Inflammatory macrophage (primary cell): ENCODE data around the gene RHOJ.
"Not testable (repeated sequence)": the region's sequence is repeated elsewhere in the genome, so short reads cannot be mapped to it uniquely, and the experiment has no call there.

Source experiments
- DNase-seq, 2 donors: peaks; one replicate each; pipeline ENCODE4 v3.0.0-alpha.2; 2020 to 2022

Gene RHOJ

DNA sequence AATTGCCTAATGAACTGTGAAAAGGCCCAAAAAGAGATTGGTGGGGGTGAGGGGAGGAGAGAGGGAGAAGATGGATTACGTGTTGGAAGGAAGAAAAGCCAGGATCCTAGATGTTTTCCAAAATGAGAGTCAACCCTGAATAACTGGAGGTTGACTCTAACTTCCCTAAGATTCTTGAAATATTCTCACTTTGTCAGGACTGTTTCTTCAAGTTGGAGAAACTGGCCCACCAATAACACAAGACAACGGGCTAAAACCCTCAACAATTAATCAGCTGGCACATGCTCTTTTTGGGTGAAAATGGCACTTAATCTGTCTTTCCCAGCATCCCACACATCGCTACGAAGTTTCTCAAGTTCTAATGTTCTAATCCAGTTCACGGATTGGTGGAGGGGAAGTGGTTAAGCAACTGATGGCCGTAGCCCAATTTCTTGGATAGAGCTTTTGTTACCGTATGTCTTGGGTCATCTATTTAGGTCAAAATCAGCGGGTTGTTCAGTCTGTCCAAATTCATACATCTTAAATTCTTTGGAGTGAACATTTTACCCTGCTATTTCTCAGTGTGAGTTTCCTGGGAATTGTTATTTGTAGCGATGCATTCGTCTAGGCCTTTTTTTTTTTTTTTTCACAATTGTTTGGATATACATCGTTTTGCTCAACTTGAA, 65.5 kb downstream of the RHOJ start:
- DNase-seq, result no peak

GRCh38 chr14:63273129-63273528, 68.9 kb downstream of the RHOJ start:
- DNase-seq, result no peak

GRCh38 chr14:63273717-63274655, 69.7 kb downstream of the RHOJ start:
- no peak for DNase-seq

DNA sequence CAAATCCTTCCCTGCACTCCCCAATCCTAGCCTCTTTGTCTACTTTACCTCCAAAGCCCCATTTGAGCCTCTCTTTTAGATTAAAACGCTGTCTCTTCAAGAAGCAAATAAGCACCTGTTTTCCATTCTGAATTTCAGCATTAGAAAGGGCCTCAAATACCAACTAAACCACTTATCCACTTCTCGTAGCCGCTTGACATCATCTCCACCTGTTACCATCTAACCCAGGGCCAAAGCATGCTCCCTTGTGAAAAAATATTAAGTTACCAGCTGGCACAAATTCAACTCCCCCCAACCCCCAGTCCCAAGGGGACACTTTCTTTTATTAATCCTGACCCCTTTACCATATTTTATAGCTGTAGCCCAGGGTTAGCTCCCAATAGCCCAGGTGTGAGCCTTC, 71.4 kb downstream of the RHOJ start:
- DNase-seq, result no peak

DNA sequence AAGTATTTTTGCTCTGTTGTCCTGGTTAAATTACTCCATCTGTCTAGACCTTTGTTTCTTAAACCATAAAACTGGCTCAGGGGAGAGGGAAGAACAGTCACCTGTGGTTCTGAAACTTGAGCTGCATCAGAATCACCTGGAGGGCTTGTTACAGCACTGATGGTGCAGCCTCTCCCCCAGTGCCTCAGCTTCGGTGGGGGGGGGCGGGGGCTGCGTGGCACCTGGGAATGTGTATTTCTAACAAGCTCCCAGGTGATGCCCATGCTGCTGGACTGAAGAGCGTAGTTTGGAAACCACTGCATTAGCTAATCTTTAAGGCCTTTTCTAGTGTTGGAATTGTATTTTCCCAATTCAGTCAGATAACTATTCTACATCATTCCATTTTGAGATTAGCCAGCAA, 71.8 kb downstream of the RHOJ start:
- DNase-seq, result no peak

- peak; percentile 4 to 25 for DNase-seq
Observed at GRCh38 chr14:63276492-63277342, 72.5 kb downstream of the RHOJ start.

GRCh38 chr14:63277591-63278183, 73.4 kb downstream of the RHOJ start:
- DNase-seq, result no peak

DNA sequence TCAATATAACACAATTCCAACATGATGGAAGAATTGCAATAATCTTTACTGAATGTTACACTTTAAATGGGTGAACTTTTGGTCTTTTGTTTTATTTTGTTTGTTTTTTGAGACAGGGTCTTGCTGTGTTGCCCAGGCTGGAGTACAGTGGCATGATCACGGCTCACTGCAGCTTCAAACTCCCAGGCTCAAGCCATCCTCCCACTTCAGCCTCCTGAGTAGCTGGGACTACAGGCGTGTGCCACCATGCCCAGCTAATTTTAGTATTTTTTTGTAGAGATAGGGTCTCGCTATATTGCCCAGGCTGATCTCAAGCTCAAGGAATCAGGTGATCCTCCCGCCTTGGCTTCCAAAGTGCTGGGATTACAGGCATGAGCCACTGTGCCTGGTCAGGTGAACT, 75.7 kb downstream of the RHOJ start:
- not testable (repeated sequence) for DNase-seq

GRCh38 chr14:63282997-63283883, 79.0 kb downstream of the RHOJ start:
- no peak for DNase-seq

- no peak for DNase-seq
Observed at GRCh38 chr14:63283884-63284248, 79.6 kb downstream of the RHOJ start.

- DNase-seq, result no peak
Observed at GRCh38 chr14:63286071-63286470, 81.8 kb downstream of the RHOJ start.

- no peak for DNase-seq
Observed at GRCh38 chr14:63287666-63288483, 83.6 kb downstream of the RHOJ start.

DNA sequence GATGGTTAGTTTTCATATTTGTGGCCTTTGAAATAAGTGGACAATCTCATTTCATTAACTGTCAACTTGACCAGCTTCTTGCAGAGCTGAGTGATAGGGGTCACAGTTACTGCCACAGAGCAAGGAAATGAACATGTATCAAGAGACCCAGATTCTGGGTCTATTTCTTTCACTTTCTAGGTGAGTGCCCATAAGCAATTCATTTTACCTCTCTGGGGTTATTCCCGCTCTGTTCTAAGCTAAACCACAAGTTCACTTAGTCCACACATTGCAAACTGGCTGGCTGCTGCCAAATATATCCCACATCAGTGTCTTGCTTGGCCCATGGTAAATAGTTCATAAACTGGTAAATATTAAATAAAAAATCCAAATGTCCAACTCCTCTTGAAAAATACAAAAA, 84.6 kb downstream of the RHOJ start:
- DNase-seq, result no peak

- DNase-seq, result no peak
Observed at GRCh38 chr14:63290741-63291430, 86.6 kb downstream of the RHOJ start.

DNA sequence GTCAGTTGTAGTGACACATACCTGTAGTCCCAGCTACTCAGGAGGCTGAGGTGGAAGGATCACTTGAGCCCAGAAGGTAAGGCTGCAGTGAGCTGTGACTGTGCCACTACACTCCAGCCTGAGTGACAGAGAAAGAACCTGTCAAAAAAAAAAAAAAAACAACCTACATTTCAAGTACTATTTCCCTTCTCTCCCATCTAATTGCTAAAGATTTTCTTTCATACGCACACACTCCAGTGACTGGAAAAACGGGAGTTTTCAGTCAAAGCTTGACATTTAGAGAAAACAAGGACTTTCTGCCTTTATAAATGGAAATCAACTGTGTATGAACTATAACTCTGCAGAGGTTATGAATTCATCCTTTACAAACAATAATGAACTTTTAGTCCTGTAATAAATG, 88.6 kb downstream of the RHOJ start:
- DNase-seq, result no peak

GRCh38 chr14:63295231-63295685, 91.0 kb downstream of the RHOJ start:
- DNase-seq, result no peak

DNA sequence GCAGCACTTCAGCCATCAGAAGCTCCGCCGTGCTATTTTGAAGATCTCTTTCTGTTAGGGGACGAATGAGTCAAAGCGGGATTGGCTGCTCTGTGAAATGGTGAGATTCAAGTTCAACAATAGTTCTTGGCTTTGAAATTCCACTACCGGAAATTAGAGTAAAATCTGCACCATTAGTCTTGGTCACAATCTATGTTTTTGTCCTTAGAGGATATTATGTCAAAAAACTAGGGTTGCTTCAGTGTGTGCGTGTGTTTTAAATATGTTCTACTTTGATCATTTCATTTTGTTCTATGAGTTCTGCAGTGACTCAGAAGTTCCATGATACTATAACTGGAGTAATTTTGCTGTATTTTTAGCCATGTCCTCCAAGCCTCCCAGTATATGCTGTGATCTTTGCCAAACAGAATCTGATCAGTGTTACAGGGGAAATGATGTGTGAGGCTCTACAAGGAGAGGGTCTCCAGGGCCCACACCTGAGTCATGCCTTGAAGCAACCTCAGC, 91.9 kb downstream of the RHOJ start:
- DNase-seq, result no peak

DNA sequence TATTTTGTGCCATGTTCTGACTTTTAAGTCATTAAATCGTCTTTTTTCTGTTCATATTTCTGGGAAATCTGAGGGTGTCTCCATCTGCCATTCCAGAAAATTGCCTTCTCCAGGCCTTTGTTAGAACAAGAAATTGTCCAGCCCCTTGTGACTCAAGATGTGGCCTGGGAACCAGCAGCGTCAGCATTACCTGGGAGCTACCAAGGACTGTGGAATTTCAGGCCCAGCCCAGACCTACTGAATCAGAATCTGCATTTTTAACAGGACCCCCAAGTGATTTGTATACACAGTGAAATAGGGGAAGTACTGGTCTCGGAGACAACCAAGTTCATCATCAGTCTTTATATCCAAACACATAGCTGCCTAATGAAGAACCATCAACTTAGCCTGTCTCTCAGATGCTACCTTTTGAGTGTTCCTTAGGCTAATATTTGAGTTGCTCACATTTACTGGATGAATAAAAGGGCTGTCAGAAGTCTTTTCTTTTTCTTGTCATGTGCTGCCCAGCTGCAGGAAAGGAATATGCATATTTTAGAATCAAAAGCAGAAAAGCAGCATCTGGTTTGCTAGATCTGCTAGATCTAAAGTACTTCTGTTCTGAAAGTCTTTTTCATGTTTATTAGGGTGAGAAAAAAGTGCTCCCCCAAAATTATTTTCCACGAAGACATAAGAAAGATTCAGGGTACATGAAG, 93.3 kb downstream of the RHOJ start:
- DNase-seq, result no peak
